Effector memory CD8-positive, alpha-beta T cell (primary cell): Measurements from ENCODE around the gene PCDHGA9.
"Not testable (repeated sequence)": the region's sequence is repeated elsewhere in the genome, so short reads cannot be mapped to it uniquely, and the experiment has no call there.

Source experiments
- ATAC-seq: fragments of 150-1000 bp; cut with Tn5 transposase; replicated peaks from 2 replicates; pipeline ENCODE4 v1.10.0; 2021; ENCODE audit warnings: mild to moderate bottlenecking, moderate library complexity
- DNase-seq, 3 experiments: peaks; one replicate each; pipeline ENCODE4 v3.0.0; 2021
- H3K27ac Mint-ChIP-seq, 2 donors: one replicate each; pipeline ENCODE4 v1.8.0; 2022; ENCODE audit warnings: mild to moderate bottlenecking in 2 of 2, mixed read lengths in 2 of 2, moderate library complexity in 2 of 2
- H3K27me3 Mint-ChIP-seq, 2 donors: one replicate each; pipeline ENCODE4 v1.8.0; 2022; ENCODE audit warnings: mixed read lengths in 2 of 2
- H3K36me3 Mint-ChIP-seq: one replicate; pipeline ENCODE4 v1.8.0; 2022; ENCODE audit warnings: mild to moderate bottlenecking, moderate library complexity, mixed read lengths; ENCODE audit not compliant: insufficient read depth
- H3K4me1 Mint-ChIP-seq, 2 donors: one replicate each; pipeline ENCODE4 v1.8.0; 2022; ENCODE audit warnings: low read depth in 2 of 2, mixed read lengths in 2 of 2
- H3K4me3 Mint-ChIP-seq, 2 donors: one replicate each; pipeline ENCODE4 v1.8.0; 2022; ENCODE audit warnings: mild to moderate bottlenecking in 2 of 2, mixed read lengths in 2 of 2, moderate library complexity in 2 of 2
- H3K9me3 Mint-ChIP-seq, 2 donors: one replicate each; pipeline ENCODE4 v1.8.0; 2022; ENCODE audit warnings: mixed read lengths in 2 of 2

Gene PCDHGA9

GRCh38 chr5:141392429-141393198, 10.0 kb upstream of the PCDHGA9 start, which contains the start of gene PCDHGA8:
Gene PCDHGA8, plus strand, starts transcription at chr5:141392633. Its CDS starts 181 bp downstream, at chr5:141392814.
- H3K27ac Mint-ChIP-seq: no peak within 1 kb of the TSS
- peaks cover 6 to 14% of the 10 kb centered on the region in 2 donors for H3K9me3 Mint-ChIP-seq
- peaks cover 0 to 3% of the 10 kb centered on the region in 2 donors for H3K4me1 Mint-ChIP-seq
- peaks cover 7% of the 10 kb centered on the region for H3K36me3 Mint-ChIP-seq
- ATAC-seq: no peak
- H3K27me3 Mint-ChIP-seq: peaks cover 36 to 80% of the 10 kb centered on the region in 2 donors
- no peak within 1 kb of the TSS for H3K4me3 Mint-ChIP-seq
- DNase-seq: no peak

DNA sequence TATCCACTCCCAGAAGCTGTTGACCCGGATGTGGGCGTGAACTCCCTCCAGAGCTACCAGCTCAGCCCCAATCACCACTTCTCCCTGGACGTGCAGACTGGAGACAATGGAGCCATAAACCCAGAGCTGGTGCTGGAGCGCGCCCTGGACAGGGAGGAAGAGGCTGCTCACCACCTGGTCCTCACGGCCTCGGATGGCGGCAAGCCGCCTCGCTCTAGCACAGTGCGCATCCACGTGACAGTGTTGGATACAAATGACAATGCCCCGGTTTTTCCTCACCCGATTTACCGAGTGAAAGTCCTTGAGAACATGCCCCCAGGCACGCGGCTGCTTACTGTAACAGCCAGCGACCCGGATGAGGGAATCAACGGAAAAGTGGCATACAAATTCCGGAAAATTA, 9.3 kb upstream of the PCDHGA9 start:
- Mint-ChIP-seq H3K4me3 (no peak overlapping the region), H3K27ac (no peak overlapping the region), H3K4me1 (peaks cover 0 to 3% of the 10 kb centered on the region in 2 donors), H3K9me3 (peaks cover 6 to 14% of the 10 kb centered on the region in 2 donors), H3K27me3 (peaks cover 34 to 78% of the 10 kb centered on the region in 2 donors), H3K36me3 (peaks cover 10% of the 10 kb centered on the region)
- DNase-seq: no peak
- no peak for ATAC-seq

GRCh38 chr5:141394401-141395187, 8.0 kb upstream of the PCDHGA9 start:
- not testable (repeated sequence) for DNase-seq, ATAC-seq, H3K4me3 Mint-ChIP-seq, H3K36me3 Mint-ChIP-seq, H3K4me1 Mint-ChIP-seq, H3K27ac Mint-ChIP-seq
- Mint-ChIP-seq H3K27me3 (peaks cover 36 to 77% of the 10 kb centered on the region in 2 donors), H3K9me3 (peaks cover 5 to 14% of the 10 kb centered on the region in 2 donors)

DNA sequence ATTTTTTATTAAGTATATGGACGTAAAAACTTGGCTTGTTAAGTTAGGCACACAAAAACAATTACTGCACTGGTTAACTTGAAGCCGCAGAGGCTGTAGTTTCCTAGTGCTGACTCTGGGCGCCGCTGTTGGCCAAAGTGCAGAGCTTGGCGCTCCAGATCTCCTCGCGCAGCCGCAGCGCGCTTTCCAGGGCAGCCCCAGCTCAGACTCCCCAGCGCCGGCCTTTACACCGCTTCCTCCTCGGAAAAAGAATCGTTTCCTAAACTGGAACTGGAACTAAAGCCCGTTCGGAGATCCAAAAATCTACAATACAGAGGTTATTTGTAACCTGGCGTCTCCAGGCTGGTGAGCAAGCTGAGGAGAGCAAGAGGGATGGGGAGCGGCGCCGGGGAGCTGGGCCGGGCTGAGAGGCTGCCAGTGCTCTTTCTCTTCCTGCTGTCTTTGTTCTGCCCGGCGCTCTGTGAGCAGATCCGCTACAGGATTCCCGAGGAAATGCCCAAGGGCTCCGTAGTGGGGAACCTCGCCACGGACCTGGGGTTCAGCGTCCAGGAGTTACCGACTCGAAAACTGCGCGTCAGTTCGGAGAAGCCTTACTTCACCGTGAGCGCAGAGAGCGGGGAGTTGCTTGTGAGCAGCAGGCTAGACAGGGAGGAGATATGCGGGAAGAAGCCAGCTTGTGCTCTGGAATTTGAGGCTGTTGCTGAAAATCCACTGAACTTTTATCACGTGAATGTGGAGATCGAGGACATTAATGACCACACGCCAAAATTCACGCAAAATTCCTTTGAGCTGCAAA, 4.6 kb upstream of the PCDHGA9 start, which contains the start of gene PCDHGB5:
Gene PCDHGB5, plus strand, starts transcription at position 192 of the 796 bp plus-strand sequence. Its CDS starts 181 bp downstream, at position 373.
- DNase-seq, H3K27ac Mint-ChIP-seq, H3K4me1 Mint-ChIP-seq, H3K36me3 Mint-ChIP-seq, H3K9me3 Mint-ChIP-seq: not testable (repeated sequence)
- Mint-ChIP-seq H3K4me3 (peak within 1 kb of the TSS; percentile 31 to 53), H3K27me3 (peaks cover 44 to 77% of the 10 kb centered on the region in 2 donors)
- ATAC-seq: peak; percentile 77

- Mint-ChIP-seq H3K4me3 (no peak overlapping the region), H3K36me3 (peaks cover 8% of the 10 kb centered on the region), H3K27me3 (peaks cover 48 to 77% of the 10 kb centered on the region in 2 donors), H3K4me1 (peaks cover 0 to 3% of the 10 kb centered on the region in 2 donors), H3K9me3 (peaks cover 7% of the 10 kb centered on the region in 2 donors), H3K27ac (no peak overlapping the region)
- ATAC-seq: no peak
- no peak for DNase-seq
These were observed 4.0 kb upstream of the PCDHGA9 start for GRCh38 chr5:141398608-141399007.

DNA sequence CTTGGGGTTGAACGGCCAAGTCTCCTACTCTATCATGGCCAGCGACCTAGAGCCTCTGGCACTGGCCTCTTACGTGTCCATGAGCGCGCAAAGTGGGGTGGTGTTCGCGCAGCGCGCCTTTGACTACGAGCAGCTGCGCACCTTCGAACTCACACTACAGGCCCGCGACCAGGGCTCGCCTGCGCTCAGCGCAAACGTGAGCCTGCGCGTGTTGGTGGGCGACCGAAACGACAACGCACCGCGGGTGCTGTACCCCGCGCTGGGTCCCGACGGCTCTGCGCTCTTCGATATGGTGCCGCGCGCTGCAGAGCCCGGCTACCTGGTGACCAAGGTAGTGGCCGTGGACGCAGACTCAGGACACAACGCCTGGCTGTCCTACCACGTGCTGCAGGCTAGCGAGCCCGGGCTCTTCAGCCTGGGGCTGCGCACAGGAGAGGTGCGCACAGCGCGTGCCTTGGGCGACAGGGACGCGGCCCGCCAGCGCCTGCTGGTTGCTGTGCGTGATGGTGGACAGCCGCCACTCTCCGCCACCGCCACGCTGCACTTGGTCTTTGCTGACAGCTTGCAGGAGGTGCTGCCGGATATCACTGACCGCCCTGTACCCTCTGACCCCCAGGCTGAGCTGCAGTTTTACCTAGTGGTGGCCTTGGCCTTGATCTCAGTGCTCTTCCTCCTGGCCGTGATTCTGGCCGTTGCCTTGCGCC, 2.9 kb upstream of the PCDHGA9 start:
- ATAC-seq (no peak), DNase-seq (no peak)
- Mint-ChIP-seq H3K27ac (no peak overlapping the region), H3K9me3 (peaks cover 0 to 5% of the 10 kb centered on the region in 2 donors), H3K36me3 (peaks cover 4% of the 10 kb centered on the region), H3K4me1 (peaks cover 0 to 3% of the 10 kb centered on the region in 2 donors), H3K4me3 (no peak overlapping the region), H3K27me3 (peaks cover 50 to 77% of the 10 kb centered on the region in 2 donors)

DNA sequence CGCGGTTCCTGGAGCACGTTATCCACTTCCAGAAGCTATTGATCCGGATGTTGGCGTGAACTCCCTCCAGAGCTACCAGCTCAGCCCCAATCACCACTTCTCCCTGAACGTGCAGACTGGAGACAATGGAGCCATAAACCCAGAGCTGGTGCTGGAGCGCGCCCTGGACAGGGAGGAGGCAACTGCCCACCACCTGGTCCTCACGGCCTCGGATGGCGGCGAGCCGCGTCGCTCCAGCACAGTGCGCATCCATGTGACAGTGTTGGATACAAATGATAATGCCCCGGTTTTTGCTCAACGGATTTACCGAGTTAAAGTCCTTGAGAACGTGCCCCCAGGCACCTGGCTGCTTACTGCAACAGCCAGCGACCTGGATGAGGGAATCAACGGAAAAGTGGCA, 809 bp downstream of the PCDHGA9 start:
- Mint-ChIP-seq H3K27me3 (peaks cover 66 to 86% of the 10 kb centered on the region in 2 donors), H3K4me3 (peak overlapping the region in 1 of 2 donors; percentile 29), H3K27ac (no peak overlapping the region), H3K36me3 (no peaks in the 10 kb centered on the region), H3K9me3 (peaks cover 0 to 5% of the 10 kb centered on the region in 2 donors), H3K4me1 (peaks cover 0 to 3% of the 10 kb centered on the region in 2 donors)
- no peak for DNase-seq
- ATAC-seq: no peak

DNA sequence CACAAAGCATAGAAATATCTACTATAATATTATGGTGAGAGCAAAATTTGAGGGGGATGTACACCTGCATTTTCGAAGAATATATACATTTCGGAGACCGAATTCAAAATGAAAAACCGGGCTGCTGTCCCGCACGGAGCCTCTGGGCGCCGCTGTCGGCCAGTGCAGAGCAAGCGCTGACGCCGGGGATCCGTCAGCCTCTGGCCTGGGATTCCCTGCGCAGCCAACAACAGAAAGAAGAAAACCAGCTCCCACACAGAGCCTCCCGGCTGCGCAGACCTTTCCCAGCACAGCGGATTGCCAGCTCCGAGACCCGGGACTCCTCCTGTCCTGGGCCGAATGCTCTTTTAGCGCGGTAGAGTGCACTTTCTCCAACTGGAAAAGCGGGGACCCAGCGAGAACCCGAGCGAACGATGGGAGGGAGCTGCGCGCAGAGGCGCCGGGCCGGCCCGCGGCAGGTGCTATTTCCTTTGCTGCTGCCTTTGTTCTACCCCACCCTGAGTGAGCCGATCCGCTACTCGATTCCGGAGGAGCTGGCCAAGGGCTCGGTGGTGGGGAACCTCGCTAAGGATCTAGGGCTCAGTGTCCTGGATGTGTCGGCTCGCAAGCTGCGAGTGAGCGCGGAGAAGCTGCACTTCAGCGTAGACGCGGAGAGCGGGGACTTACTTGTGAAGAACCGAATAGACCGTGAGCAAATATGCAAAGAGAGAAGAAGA, 5.4 kb downstream of the PCDHGA9 start, which contains the start of gene PCDHGB6:
Gene PCDHGB6, plus strand, starts transcription at position 232 of the 716 bp plus-strand sequence. Its CDS starts 182 bp downstream, at position 414.
- not testable (repeated sequence) for DNase-seq, H3K36me3 Mint-ChIP-seq, H3K4me1 Mint-ChIP-seq, H3K9me3 Mint-ChIP-seq, H3K27ac Mint-ChIP-seq, ATAC-seq
- Mint-ChIP-seq H3K4me3 (peak within 1 kb of the TSS; percentile 23 to 48), H3K27me3 (peaks cover 55 to 73% of the 10 kb centered on the region in 2 donors)

DNA sequence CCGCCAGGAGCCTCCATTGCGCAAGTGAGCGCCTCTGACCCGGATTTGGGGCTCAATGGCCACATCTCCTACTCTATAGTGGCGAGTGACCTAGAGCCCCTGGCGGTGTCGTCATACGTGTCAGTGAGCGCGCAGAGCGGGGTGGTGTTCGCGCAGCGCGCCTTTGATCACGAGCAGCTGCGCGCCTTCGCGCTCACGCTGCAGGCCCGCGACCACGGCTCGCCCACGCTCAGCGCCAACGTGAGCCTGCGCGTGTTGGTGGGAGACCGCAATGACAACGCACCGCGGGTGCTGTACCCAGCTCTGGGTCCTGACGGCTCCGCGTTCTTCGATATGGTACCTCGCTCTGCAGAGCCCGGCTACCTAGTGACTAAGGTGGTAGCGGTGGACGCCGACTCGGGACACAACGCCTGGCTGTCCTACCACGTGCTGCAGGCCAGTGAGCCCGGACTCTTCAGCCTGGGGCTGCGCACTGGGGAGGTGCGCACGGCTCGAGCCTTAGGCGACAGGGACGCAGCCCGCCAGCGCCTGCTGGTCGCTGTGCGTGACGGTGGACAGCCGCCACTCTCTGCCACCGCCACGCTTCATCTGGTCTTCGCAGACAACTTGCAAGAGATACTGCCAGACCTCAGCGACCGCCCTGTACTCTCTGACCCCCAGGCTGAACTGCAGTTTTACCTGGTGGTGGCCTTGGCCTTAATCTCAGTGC, 7.2 kb downstream of the PCDHGA9 start:
- Mint-ChIP-seq H3K9me3 (peaks cover 7% of the 10 kb centered on the region in 2 donors), H3K27me3 (peaks cover 57 to 73% of the 10 kb centered on the region in 2 donors), H3K27ac (no peak overlapping the region), H3K4me3 (no peak overlapping the region), H3K4me1 (peaks cover 8 to 15% of the 10 kb centered on the region in 2 donors), H3K36me3 (peaks cover 7% of the 10 kb centered on the region)
- ATAC-seq (no peak), DNase-seq (no peak)

GRCh38 chr5:141411575-141411974, 9.0 kb downstream of the PCDHGA9 start:
- ATAC-seq (no peak), DNase-seq (no peak)
- Mint-ChIP-seq H3K9me3 (peaks cover 7% of the 10 kb centered on the region in 2 donors), H3K27me3 (peaks cover 56 to 72% of the 10 kb centered on the region in 2 donors), H3K36me3 (peaks cover 7% of the 10 kb centered on the region), H3K4me3 (no peak overlapping the region), H3K4me1 (peaks cover 8 to 19% of the 10 kb centered on the region in 2 donors), H3K27ac (no peak overlapping the region)

- H3K9me3 Mint-ChIP-seq: peaks cover 7 to 10% of the 10 kb centered on the region in 2 donors
- peak within 1 kb of the TSS in 1 of 2 donors; percentile 63 for H3K27ac Mint-ChIP-seq
- peak; percentile 80 for ATAC-seq
- H3K4me1 Mint-ChIP-seq: peaks cover 10 to 22% of the 10 kb centered on the region in 2 donors
- peaks cover 63 to 77% of the 10 kb centered on the region in 2 donors for H3K27me3 Mint-ChIP-seq
- H3K4me3 Mint-ChIP-seq: peak within 1 kb of the TSS; percentile 79 to 81
- H3K36me3 Mint-ChIP-seq: peaks cover 11% of the 10 kb centered on the region
- peak; percentile 35 to 40 (median 35) for DNase-seq
These were observed 10.4 kb downstream of the PCDHGA9 start, which contains the start of gene PCDHGA10 for GRCh38 chr5:141412854-141413539. Gene PCDHGA10, plus strand, starts transcription at chr5:141412987. Its CDS starts 189 bp downstream, at chr5:141413176.
